H1 (cell line): ENCODE measurements around the gene GCKR. TPM values are rescaled to one million over a fixed set of nuclear protein-coding genes. Genes with fewer than 3 reads are reported as not detected.

Experiments used
- CTCF ChIA-PET: fragments of 300-600 bp; sonication (Branson Sonifier 250); formaldehyde crosslinking; loops from one replicate; lab custom pipeline; 2021; ENCODE audit not compliant: partially characterized antibody; lab: Charles Lee
- POLR2A ChIA-PET: fragments of 300-600 bp; sonication (Branson Sonifier 250); formaldehyde crosslinking; loops from one replicate; lab custom pipeline; 2021; ENCODE audit warnings: inconsistent platforms; ENCODE audit not compliant: partially characterized antibody; lab: Charles Lee
- DNase-seq, 2 experiments: peaks; one replicate each; pipeline versions ENCODE4 v3.0.0 to v3.0.0-alpha.2; 2010 to 2022; ENCODE audit warnings: low spot score in 2 of 2, low read depth in 1 of 2, mixed read lengths in 1 of 2
- FAIRE-seq: peaks from 2 replicates; lab custom pipeline; 2011; peaks lifted over from hg19 to GRCh38; lab: Jason Lieb, UNC
- H2AFZ ChIP-seq: 2 replicates; pipeline ENCODE4 v1.8.1; 2012; ENCODE audit warnings: low read length, inconsistent platforms
- H2AK5ac ChIP-seq: 2 replicates; pipeline ENCODE4 v1.6.1; 2013; ENCODE audit warnings: low read depth, low read length
- H2BK120ac ChIP-seq: replicated peaks from 2 replicates; pipeline ENCODE3; 2013; ENCODE audit warnings: low read depth, low read length, inconsistent platforms
- H2BK12ac ChIP-seq: 2 replicates; pipeline ENCODE4 v1.6.1; 2013; ENCODE audit warnings: low read depth, low read length
- H2BK15ac ChIP-seq: 2 replicates; pipeline ENCODE4 v1.6.1; 2013; ENCODE audit warnings: low read length
- H2BK20ac ChIP-seq: 2 replicates; pipeline ENCODE4 v1.6.1; 2013; ENCODE audit warnings: low read length
- H2BK5ac ChIP-seq: 2 replicates; pipeline ENCODE4 v1.6.1; 2013; ENCODE audit warnings: low read depth, low read length
- H3K14ac ChIP-seq: 2 replicates; pipeline ENCODE4 v1.6.1; 2013; ENCODE audit warnings: inconsistent platforms; ENCODE audit not compliant: insufficient read length
- H3K18ac ChIP-seq: 2 replicates; pipeline ENCODE4 v1.6.1; 2013; ENCODE audit warnings: low read length; ENCODE audit errors: extremely low read depth
- H3K23ac ChIP-seq: 2 replicates; pipeline ENCODE4 v1.6.1; 2013; ENCODE audit warnings: inconsistent platforms; ENCODE audit not compliant: insufficient read length
- H3K23me2 ChIP-seq: 2 replicates; pipeline ENCODE4 v1.6.1; 2013; ENCODE audit warnings: low read depth, low read length
- H3K27ac ChIP-seq: 2 replicates; pipeline ENCODE4 v1.6.1; 2011; ENCODE audit warnings: low read depth, low read length, inconsistent platforms
- H3K27me3 ChIP-seq, 4 experiments: replicated peaks in 1 of 4; 1 replicate in 1 of 4; 2 replicates in 3 of 4; pipeline versions ENCODE4 v1.6.1 to v1.8.1; 2011 to 2013; ENCODE audit warnings: low read length in 3 of 4, mild to moderate bottlenecking in 3 of 4, inconsistent platforms in 2 of 4, mixed read lengths in 2 of 4, moderate library complexity in 1 of 4; ENCODE audit not compliant: control insufficient read depth in 3 of 4, insufficient read depth in 3 of 4; ENCODE audit errors: extremely low read depth in 1 of 4
- H3K36me3 ChIP-seq, 4 experiments: 2 replicates each; pipeline versions ENCODE4 v1.6.1 to v1.8.1; 2011 to 2013; ENCODE audit warnings: mild to moderate bottlenecking in 4 of 4, low read length in 3 of 4, moderate library complexity in 2 of 4, control low read depth in 1 of 4, inconsistent platforms in 1 of 4; ENCODE audit not compliant: insufficient read depth in 4 of 4, control insufficient read depth in 2 of 4
- H3K4ac ChIP-seq: replicated peaks from 2 replicates; pipeline ENCODE3; 2013; ENCODE audit warnings: low read length, low read depth, mixed read lengths, inconsistent platforms; ENCODE audit not compliant: insufficient read length
- H3K4me1 ChIP-seq, 4 experiments: replicated peaks in 1 of 4; 1 replicate in 1 of 4; 2 replicates in 3 of 4; pipeline versions ENCODE4 v1.6.1 to v1.8.1; 2011 to 2013; ENCODE audit warnings: low read length in 3 of 4, inconsistent platforms in 2 of 4, mixed read lengths in 1 of 4; ENCODE audit not compliant: insufficient read depth in 4 of 4, control insufficient read depth in 3 of 4
- H3K4me2 ChIP-seq, 2 experiments: 2 replicates each; pipeline versions ENCODE4 v1.6.1 to v1.8.1; 2011 to 2013; ENCODE audit warnings: low read depth in 2 of 2, low read length in 2 of 2, control low read depth in 1 of 2, inconsistent platforms in 1 of 2, mild to moderate bottlenecking in 1 of 2; ENCODE audit not compliant: insufficient read depth in 1 of 2
- H3K4me3 ChIP-seq, 4 experiments: fragments of 200-600, 300-600 bp in 1 of 4; sonication (generic), shearing (Covaris generic), sonication (Bioruptor Twin) in 1 of 4; 2 replicates each; pipeline versions ENCODE4 v1.5.1 to v1.8.1; 2011 to 2016; ENCODE audit warnings: low read length in 4 of 4, low read depth in 3 of 4, control low read depth in 2 of 4, inconsistent platforms in 2 of 4, mild to moderate bottlenecking in 2 of 4, mixed read lengths in 1 of 4, moderate library complexity in 1 of 4; ENCODE audit not compliant: insufficient read depth in 2 of 4; ENCODE audit errors: extremely low read depth in 1 of 4
- H3K56ac ChIP-seq: replicated peaks from 2 replicates; pipeline ENCODE3; 2013; ENCODE audit warnings: low read depth, mild to moderate bottlenecking, mixed read lengths, low read length, inconsistent platforms; ENCODE audit not compliant: insufficient read length
- H3K79me1 ChIP-seq: 2 replicates; pipeline ENCODE4 v1.6.1; 2013; ENCODE audit warnings: low read depth, low read length, control low read depth
- H3K79me2 ChIP-seq, 2 experiments: 2 replicates each; pipeline versions ENCODE4 v1.6.1 to v1.8.1; 2012 to 2013; ENCODE audit warnings: low read length in 2 of 2, mild to moderate bottlenecking in 2 of 2, inconsistent platforms in 1 of 2; ENCODE audit not compliant: insufficient read depth in 2 of 2, control insufficient read depth in 1 of 2
- H3K9ac ChIP-seq, 4 experiments: replicated peaks in 1 of 4; 1 replicate in 1 of 4; 2 replicates in 3 of 4; pipeline versions ENCODE4 v1.6.1 to v1.8.1; 2011 to 2013; ENCODE audit warnings: low read depth in 3 of 4, low read length in 3 of 4, control low read depth in 2 of 4, mild to moderate bottlenecking in 2 of 4, moderate library complexity in 2 of 4, inconsistent platforms in 1 of 4; ENCODE audit errors: extremely low read depth in 1 of 4
- H3K9me3 ChIP-seq, 2 experiments: 2 replicates each; pipeline versions ENCODE4 v1.6.1 to v1.8.1; 2012 to 2013; ENCODE audit warnings: mild to moderate bottlenecking in 2 of 2, moderate library complexity in 2 of 2, control low read depth in 1 of 2, inconsistent platforms in 1 of 2, low read depth in 1 of 2, low read length in 1 of 2, mixed read lengths in 1 of 2; ENCODE audit not compliant: insufficient read depth in 2 of 2
- H4K20me1 ChIP-seq, 2 experiments: replicated peaks in 1 of 2; 2 replicates each; pipeline versions ENCODE3 to v1.8.1; 2011 to 2013; ENCODE audit warnings: inconsistent platforms in 2 of 2, low read length in 2 of 2, mild to moderate bottlenecking in 1 of 2; ENCODE audit not compliant: insufficient read depth in 2 of 2, control insufficient read depth in 1 of 2
- H4K5ac ChIP-seq: 2 replicates; pipeline ENCODE4 v1.6.1; 2013; ENCODE audit warnings: low read length, low read depth, mixed read lengths, inconsistent platforms; ENCODE audit not compliant: insufficient read length
- H4K8ac ChIP-seq: 2 replicates; pipeline ENCODE4 v1.8.0; 2013; ENCODE audit warnings: mild to moderate bottlenecking, moderate library complexity, low read length, inconsistent platforms; ENCODE audit not compliant: insufficient read depth; ENCODE audit errors: extremely low read depth
- H4K91ac ChIP-seq: replicated peaks from 2 replicates; pipeline ENCODE3; 2013; ENCODE audit warnings: low read length, mixed read lengths, inconsistent platforms; ENCODE audit not compliant: insufficient read length
- BACH1 ChIP-seq: IDR thresholded peaks from 2 replicates; pipeline ENCODE4 v1.6.1; 2012; ENCODE audit warnings: low read length, improper control_type of control experiment
- BCL11A ChIP-seq, 2 experiments: IDR thresholded peaks; one replicate each; pipeline ENCODE4 v1.6.1; 2011; ENCODE audit warnings: low read depth in 2 of 2, low read length in 2 of 2, mild to moderate bottlenecking in 2 of 2
- CHD2 ChIP-seq: IDR thresholded peaks from 2 replicates; pipeline ENCODE4 v1.6.1; 2012; ENCODE audit warnings: low read length, improper control_type of control experiment
- CREB1 ChIP-seq: IDR thresholded peaks from 2 replicates; pipeline ENCODE4 v1.6.1; 2012; ENCODE audit warnings: inconsistent platforms
- E2F6 ChIP-seq: IDR thresholded peaks from 2 replicates; pipeline ENCODE4 v1.6.1; 2012; ENCODE audit warnings: inconsistent platforms
- EP300 ChIP-seq, 2 experiments: IDR thresholded peaks; 1 replicate in 1 of 2; 2 replicates in 1 of 2; pipeline ENCODE4 v1.6.1; 2011 to 2012; ENCODE audit warnings: low read depth in 2 of 2, low read length in 2 of 2, mild to moderate bottlenecking in 2 of 2, borderline replicate concordance in 1 of 2, inconsistent platforms in 1 of 2, moderate library complexity in 1 of 2
- FOSL1 ChIP-seq: IDR thresholded peaks from 2 replicates; pipeline ENCODE4 v1.6.1; 2011; ENCODE audit warnings: mild to moderate bottlenecking, low read depth, low read length, moderate library complexity; ENCODE audit not compliant: insufficient read depth
- GTF2F1 ChIP-seq: IDR thresholded peaks from 2 replicates; pipeline ENCODE4 v1.6.1; 2012; ENCODE audit warnings: low read depth, low read length, improper control_type of control experiment, borderline replicate concordance
- KDM5A ChIP-seq: fragments of 200-600 bp; IDR thresholded peaks from 2 replicates; pipeline ENCODE4 v1.7.1; 2012; ENCODE audit warnings: mild to moderate bottlenecking, low read length, inconsistent platforms, mixed read lengths
- NRF1 ChIP-seq: IDR thresholded peaks from 2 replicates; pipeline ENCODE4 v1.6.1; 2011; ENCODE audit warnings: mild to moderate bottlenecking, low read depth, low read length, improper control_type of control experiment
- SIRT6 ChIP-seq: IDR thresholded peaks from one replicate; pipeline ENCODE4 v1.7.1; 2012; ENCODE audit warnings: low read length, inconsistent platforms
- SIX5 ChIP-seq: IDR thresholded peaks from 2 replicates; pipeline ENCODE4 v1.6.1; 2011; ENCODE audit warnings: mild to moderate bottlenecking, low read depth, low read length
- TEAD4 ChIP-seq: IDR thresholded peaks from 2 replicates; pipeline ENCODE4 v1.6.1; 2012; ENCODE audit warnings: low read depth, low read length, inconsistent platforms, mixed read lengths
- YY1 ChIP-seq: IDR thresholded peaks from 2 replicates; pipeline ENCODE4 v1.6.1; 2011; ENCODE audit warnings: low read depth, mild to moderate bottlenecking, low read length
- WGBS, 2 experiments: shearing (Covaris generic) in 1 of 2; methylation state at CpG; one replicate each; pipeline versions ENCODE4 v1.1.6 to v1.1.7; 2013 to 2015; ENCODE audit warnings: low lambda C conversion rate in 2 of 2, mixed read lengths in 2 of 2, inconsistent platforms in 1 of 2, low coverage in 1 of 2, missing lambda C conversion rate in 1 of 2; ENCODE audit not compliant: insufficient replicate concordance in 2 of 2, insufficient coverage in 1 of 2, insufficient read length in 1 of 2; ENCODE audit errors: extremely low coverage in 1 of 2, missing lambda C conversion rate in 1 of 2; 5-methylcytosine and 5-hydroxymethylcytosine counted together
- polyA plus RNA-seq, 7 experiments: library from polyadenylated mRNA; depleted of rRNA in 3 of 7; stranded (reverse) in 5 of 7; unstranded in 2 of 7; fragments of >200 nt in 5 of 7; fragments of 200-250 nt in 2 of 7; gene quantifications; 1 replicate in 5 of 7; 2 replicates in 1 of 7; 4 replicates in 1 of 7; pipeline versions ENCODE4 v1.2.1 to v1.2.3, GENCODE V29; 2011 to 2013; ENCODE audit warnings: missing spikeins in 2 of 7, mixed read lengths in 2 of 7
- total RNA-seq: library from RNA; stranded (reverse); fragmentation: NEBNext Ultra II Directional; extraction: Animal tissue kit (Norgen Biotek cat#: 25700); gene quantifications from 2 replicates; pipeline ENCODE4 v1.2.1, GENCODE V29; 2021

The GCKR gene
- total and polyA plus RNA-seq, 2 of the 8 experiments (the other 6 are each of a cell fraction or from before 2014, with no cell fraction given): 0.30 to 1.2 TPM

DNA sequence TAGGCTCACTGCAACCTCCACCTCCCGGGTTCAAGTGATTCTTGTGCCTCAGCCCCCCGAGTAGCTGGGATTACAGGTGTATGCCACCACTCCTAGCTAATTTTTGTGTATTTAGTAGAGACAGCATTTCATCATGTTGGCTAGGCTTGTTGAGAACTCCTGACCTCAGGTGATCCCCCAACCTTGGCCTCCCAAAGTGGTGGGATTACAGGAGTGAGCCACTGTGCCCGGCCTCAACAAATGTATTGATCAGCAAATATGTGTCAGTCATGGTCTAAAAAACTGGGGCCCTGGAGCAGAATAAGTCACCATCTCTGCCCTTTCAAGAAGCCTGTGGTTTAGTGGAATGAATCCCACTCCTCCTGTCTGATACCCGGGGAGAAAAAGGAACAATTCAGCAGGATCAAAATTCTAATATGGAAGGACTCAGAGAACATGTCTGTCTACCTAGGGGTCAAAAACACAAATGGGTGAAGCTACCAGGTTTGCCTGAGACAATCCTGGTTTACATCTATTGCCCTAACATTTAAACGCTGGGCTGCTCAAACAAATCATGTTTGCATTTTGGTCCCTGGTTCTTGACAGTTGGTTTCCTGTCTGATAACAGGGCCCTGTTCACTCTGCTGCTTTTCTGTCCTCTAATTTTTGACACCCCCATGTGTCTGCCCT is 21.6 kb downstream of the GCKR start:
- no peak overlapping the region for H2BK15ac ChIP-seq
- TF ChIP-seq SIRT6: no peak
- no peak for TF ChIP-seq NRF1
- no peak for TF ChIP-seq CHD2
- no peak for TF ChIP-seq BACH1
- TF ChIP-seq EP300 (IDR thresholded peaks at IDR 0.05; ENCODE audit: borderline replicate concordance in 1 of 2, low read depth in 2 of 2, low read length in 2 of 2): no peak
- TF ChIP-seq SIX5: no peak
- no peak for TF ChIP-seq GTF2F1
- TF ChIP-seq FOSL1: no peak
- TF ChIP-seq BCL11A (IDR thresholded peaks at IDR 0.05; ENCODE audit: low read depth in 2 of 2, low read length in 2 of 2): no peak
- no peak for TF ChIP-seq E2F6
- no peak for TF ChIP-seq KDM5A
- no peak for TF ChIP-seq YY1
- no peak for TF ChIP-seq TEAD4
- TF ChIP-seq CREB1: no peak

More for the DNA sequence above, 21.6 kb downstream of the GCKR start:
- H2BK20ac ChIP-seq: no peak overlapping the region
- H2BK120ac ChIP-seq: no peak overlapping the region
- no peaks in the 10 kb centered on the region for H3K36me3 ChIP-seq
- DNase-seq: no peak
- no peaks in the 10 kb centered on the region for H3K27me3 ChIP-seq
- no peak overlapping the region for H3K4me3 ChIP-seq
- no peak overlapping the region for H4K8ac ChIP-seq
- FAIRE-seq: no peak
- H4K20me1 ChIP-seq: no peaks in the 10 kb centered on the region
- WGBS, 2 experiments: 92% methylated on average over 5 of the region's 5 CpGs; no CpG with 5 or more reads in 1 of the 2 experiments
- no peak overlapping the region for H2BK12ac ChIP-seq
- ChIA-PET POLR2A (no interaction called here), CTCF (interaction anchor here (0.7 kb wide), 1 partner anchor 1489 kb away, joined by 3 read pairs; no protein-coding TSS in a partner anchor)
- no peak overlapping the region for H3K9ac ChIP-seq
- H3K9me3 ChIP-seq: no peaks in the 10 kb centered on the region
- no peak overlapping the region for H3K27ac ChIP-seq
- H3K4me1 ChIP-seq: no peaks in the 10 kb centered on the region
- no peak overlapping the region for H4K5ac ChIP-seq
- H3K79me2 ChIP-seq: no peaks in the 10 kb centered on the region
- no peaks in the 10 kb centered on the region; the same call in 1 of the 2 replicates for H3K23me2 ChIP-seq
- no peaks in the 10 kb centered on the region for H3K79me1 ChIP-seq
- H3K18ac ChIP-seq: no peak overlapping the region
- no peak overlapping the region for H3K23ac ChIP-seq
- no peak overlapping the region for H2AFZ ChIP-seq
- no peak overlapping the region for H3K4me2 ChIP-seq
- H4K91ac ChIP-seq: no peak overlapping the region
- H3K56ac ChIP-seq: no peak overlapping the region
- no peak overlapping the region for H2AK5ac ChIP-seq
- no peak overlapping the region for H3K4ac ChIP-seq
- H2BK5ac ChIP-seq: no peak overlapping the region
- no peak overlapping the region for H3K14ac ChIP-seq
